ENCODE data around the gene YEATS2.

DNA sequence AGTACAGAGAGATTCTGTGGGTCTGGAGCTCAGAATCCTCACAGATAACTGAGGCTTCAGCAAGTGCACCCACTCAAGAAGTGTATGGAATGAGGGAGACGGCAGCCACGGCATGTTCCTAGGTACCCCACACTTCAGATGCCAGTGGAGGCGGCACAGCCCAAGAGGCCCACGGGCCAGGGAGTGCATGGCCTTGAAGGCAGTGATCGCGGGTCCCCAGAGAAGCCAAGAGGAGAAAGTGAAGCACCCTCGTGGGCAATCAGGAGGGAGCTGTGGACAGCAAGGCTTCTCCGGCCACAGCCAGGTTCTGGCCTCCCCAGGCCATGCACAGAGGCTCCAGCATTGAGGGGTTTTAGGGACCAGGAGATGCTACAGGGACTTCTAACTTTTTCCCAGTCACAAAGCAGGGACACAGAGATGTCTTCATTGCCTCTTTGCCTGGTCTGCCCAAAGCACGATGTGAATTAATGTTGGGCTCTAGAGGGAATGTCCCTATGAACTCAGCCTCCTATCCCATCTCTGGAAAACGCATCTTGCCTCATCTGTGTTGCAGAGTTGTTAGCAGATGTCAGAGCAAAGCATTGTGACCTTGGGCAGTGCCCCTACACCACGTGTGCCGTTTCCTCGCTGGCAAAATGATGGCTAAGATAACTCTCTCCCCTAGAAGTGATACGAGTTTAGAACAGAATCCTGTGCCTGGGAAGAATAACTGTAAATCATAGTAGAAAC lies 130.4 kb downstream of the YEATS2 start:
- TF ChIP-seq, protein P1, sequence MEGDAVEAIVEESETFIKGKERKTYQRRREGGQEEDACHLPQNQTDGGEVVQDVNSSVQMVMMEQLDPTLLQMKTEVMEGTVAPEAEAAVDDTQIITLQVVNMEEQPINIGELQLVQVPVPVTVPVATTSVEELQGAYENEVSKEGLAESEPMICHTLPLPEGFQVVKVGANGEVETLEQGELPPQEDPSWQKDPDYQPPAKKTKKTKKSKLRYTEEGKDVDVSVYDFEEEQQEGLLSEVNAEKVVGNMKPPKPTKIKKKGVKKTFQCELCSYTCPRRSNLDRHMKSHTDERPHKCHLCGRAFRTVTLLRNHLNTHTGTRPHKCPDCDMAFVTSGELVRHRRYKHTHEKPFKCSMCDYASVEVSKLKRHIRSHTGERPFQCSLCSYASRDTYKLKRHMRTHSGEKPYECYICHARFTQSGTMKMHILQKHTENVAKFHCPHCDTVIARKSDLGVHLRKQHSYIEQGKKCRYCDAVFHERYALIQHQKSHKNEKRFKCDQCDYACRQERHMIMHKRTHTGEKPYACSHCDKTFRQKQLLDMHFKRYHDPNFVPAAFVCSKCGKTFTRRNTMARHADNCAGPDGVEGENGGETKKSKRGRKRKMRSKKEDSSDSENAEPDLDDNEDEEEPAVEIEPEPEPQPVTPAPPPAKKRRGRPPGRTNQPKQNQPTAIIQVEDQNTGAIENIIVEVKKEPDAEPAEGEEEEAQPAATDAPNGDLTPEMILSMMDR (IDR thresholded peaks at IDR 0.05), result no peak
- TF ChIP-seq POLR2AphosphoS5 (IDR thresholded peaks at IDR 0.05; ENCODE audit: low read depth, low read length) (no peak), TCF7L2 (IDR thresholded peaks at IDR 0.05; ENCODE audit: low read depth, low read length) (no peak)
- TF ChIP-seq, protein P2, sequence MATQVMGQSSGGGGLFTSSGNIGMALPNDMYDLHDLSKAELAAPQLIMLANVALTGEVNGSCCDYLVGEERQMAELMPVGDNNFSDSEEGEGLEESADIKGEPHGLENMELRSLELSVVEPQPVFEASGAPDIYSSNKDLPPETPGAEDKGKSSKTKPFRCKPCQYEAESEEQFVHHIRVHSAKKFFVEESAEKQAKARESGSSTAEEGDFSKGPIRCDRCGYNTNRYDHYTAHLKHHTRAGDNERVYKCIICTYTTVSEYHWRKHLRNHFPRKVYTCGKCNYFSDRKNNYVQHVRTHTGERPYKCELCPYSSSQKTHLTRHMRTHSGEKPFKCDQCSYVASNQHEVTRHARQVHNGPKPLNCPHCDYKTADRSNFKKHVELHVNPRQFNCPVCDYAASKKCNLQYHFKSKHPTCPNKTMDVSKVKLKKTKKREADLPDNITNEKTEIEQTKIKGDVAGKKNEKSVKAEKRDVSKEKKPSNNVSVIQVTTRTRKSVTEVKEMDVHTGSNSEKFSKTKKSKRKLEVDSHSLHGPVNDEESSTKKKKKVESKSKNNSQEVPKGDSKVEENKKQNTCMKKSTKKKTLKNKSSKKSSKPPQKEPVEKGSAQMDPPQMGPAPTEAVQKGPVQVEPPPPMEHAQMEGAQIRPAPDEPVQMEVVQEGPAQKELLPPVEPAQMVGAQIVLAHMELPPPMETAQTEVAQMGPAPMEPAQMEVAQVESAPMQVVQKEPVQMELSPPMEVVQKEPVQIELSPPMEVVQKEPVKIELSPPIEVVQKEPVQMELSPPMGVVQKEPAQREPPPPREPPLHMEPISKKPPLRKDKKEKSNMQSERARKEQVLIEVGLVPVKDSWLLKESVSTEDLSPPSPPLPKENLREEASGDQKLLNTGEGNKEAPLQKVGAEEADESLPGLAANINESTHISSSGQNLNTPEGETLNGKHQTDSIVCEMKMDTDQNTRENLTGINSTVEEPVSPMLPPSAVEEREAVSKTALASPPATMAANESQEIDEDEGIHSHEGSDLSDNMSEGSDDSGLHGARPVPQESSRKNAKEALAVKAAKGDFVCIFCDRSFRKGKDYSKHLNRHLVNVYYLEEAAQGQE (IDR thresholded peaks at IDR 0.05; ENCODE audit: insufficient read depth in 1 of 2, low read depth in 2 of 2, low read length in 1 of 2), result no peak

Data from Panc1 (cell line).